ENCODE data around the gene ALOX12B. TPM values are rescaled to one million over a fixed set of nuclear protein-coding genes. Genes with fewer than 3 reads are reported as not detected.

The ALOX12B gene
- total RNA-seq, 1 donor from 2014 or later = not detected

DNA sequence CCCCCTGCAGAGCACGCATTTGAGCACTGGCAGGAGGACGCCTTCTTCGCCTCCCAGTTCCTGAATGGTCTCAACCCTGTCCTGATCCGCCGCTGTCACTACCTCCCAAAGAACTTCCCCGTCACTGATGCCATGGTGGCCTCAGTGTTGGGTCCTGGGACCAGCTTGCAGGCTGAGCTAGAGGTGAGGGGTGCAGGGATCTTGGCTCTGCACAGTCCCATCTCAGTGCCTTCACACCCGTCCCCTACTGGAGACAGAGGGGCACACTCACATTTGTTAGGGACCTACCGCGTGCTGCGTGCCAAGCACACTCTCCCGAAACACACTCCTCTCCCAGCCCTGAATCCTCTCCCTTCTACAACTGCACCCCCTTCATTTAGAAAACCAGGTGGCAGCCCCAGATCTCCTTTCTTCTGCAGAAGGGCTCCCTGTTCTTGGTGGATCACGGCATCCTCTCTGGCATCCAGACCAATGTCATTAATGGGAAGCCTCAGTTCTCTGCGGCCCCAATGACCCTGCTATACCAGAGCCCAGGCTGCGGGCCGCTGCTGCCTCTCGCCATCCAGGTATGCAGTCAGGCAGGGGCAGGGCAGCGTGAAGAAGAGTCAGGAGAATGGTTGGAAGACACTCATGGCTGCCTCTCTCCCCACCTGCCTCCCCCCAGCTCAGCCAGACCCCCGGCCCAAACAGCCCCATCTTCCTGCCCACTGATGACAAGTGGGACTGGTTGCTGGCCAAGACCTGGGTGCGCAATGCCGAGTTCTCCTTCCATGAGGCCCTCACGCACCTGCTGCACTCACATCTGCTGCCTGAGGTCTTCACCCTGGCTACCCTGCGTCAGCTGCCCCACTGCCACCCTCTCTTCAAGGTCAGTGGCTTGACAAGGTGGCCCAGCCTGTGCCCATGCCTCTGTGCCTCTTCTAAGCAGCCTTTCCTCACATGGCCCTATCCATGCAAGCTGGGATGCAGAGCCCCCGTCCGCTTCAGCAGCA lies 42.4 kb downstream of the ALOX12B start:
- DNase-seq (ENCODE audit: low spot score in 2 of 2, unreplicated experiment in 2 of 2) = no peak
- H3K36me3 Mint-ChIP-seq = no peaks in the 10 kb centered on the region
- H3K27me3 Mint-ChIP-seq (ENCODE audit: low read depth) = peaks cover 29% of the 10 kb centered on the region
- TF ChIP-seq, protein P1, sequence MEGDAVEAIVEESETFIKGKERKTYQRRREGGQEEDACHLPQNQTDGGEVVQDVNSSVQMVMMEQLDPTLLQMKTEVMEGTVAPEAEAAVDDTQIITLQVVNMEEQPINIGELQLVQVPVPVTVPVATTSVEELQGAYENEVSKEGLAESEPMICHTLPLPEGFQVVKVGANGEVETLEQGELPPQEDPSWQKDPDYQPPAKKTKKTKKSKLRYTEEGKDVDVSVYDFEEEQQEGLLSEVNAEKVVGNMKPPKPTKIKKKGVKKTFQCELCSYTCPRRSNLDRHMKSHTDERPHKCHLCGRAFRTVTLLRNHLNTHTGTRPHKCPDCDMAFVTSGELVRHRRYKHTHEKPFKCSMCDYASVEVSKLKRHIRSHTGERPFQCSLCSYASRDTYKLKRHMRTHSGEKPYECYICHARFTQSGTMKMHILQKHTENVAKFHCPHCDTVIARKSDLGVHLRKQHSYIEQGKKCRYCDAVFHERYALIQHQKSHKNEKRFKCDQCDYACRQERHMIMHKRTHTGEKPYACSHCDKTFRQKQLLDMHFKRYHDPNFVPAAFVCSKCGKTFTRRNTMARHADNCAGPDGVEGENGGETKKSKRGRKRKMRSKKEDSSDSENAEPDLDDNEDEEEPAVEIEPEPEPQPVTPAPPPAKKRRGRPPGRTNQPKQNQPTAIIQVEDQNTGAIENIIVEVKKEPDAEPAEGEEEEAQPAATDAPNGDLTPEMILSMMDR (IDR thresholded peaks at IDR 0.05; ENCODE audit: unreplicated experiment) = no peak
- H3K4me1 Mint-ChIP-seq = peaks cover 10% of the 10 kb centered on the region
- H3K4me3 Mint-ChIP-seq = no peak overlapping the region
- no peaks in the 10 kb centered on the region for H3K9me3 Mint-ChIP-seq
- H3K27ac Mint-ChIP-seq = no peak overlapping the region

DNA sequence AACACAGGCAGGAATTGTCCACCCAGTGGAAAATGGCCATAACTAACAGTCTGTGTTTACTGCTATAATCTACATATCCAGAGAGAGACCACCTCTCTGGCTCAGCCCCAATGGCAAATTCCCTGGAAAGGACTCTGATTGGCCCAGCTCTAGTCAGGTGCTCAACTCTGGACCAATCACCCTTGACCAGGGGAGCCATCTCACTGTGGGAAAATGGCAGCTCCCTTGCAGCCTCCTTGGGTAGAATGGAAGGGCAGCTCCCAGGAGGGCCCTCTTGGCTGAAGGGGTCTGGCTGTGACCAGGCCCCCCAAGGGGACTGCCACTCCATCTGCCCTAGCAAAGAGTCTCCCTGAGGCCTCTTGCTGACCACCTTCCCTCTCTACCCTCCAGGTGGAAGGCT lies 45.5 kb downstream of the ALOX12B start:
- no peak for DNase-seq (ENCODE audit: low spot score in 2 of 2, unreplicated experiment in 2 of 2)
- H3K4me3 Mint-ChIP-seq = no peak overlapping the region
- peaks cover 29% of the 10 kb centered on the region for H3K27me3 Mint-ChIP-seq (ENCODE audit: low read depth)
- peaks cover 10% of the 10 kb centered on the region for H3K4me1 Mint-ChIP-seq
- TF ChIP-seq, protein P1 (IDR thresholded peaks at IDR 0.05; ENCODE audit: unreplicated experiment) = no peak
- no peak overlapping the region for H3K27ac Mint-ChIP-seq
- peaks cover 4% of the 10 kb centered on the region for H3K9me3 Mint-ChIP-seq
- no peaks in the 10 kb centered on the region for H3K36me3 Mint-ChIP-seq

DNA sequence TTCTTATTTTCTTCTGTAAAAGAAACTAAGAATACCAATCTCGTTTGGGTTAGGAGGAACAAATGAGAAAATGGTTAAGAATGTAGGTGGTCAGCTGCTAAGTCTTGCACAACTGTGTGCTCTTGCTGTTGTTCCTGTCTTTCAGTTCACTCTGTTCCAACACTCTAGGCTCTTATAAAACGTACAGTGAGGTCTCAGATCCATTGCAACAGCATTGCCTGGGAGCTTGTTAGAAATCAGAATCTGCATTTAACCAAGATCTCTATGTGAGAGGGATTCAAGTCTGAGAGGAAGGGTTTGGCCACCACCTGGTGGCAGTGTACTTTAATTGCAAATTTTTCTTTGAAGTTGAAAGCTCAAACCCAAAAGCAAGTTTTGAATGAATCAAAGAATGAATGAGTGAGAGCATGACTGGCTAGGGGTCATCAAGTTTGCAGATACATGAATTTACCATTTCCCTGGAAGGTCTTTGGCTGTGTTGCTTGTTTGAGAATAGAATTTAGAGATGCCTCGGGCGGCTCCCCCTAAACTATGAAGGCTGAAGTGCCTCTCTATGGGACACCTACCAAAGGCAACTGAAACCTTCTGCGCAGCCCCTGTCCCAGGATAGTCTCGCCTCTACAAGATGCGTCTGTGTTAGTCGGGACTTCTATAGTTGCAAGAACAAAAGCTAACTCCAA lies 46.1 kb downstream of the ALOX12B start:
- peaks cover 23% of the 10 kb centered on the region for H3K27me3 Mint-ChIP-seq (ENCODE audit: low read depth)
- peak overlapping the region; percentile 90 for H3K27ac Mint-ChIP-seq
- H3K4me1 Mint-ChIP-seq = peaks cover 10% of the 10 kb centered on the region

DNA sequence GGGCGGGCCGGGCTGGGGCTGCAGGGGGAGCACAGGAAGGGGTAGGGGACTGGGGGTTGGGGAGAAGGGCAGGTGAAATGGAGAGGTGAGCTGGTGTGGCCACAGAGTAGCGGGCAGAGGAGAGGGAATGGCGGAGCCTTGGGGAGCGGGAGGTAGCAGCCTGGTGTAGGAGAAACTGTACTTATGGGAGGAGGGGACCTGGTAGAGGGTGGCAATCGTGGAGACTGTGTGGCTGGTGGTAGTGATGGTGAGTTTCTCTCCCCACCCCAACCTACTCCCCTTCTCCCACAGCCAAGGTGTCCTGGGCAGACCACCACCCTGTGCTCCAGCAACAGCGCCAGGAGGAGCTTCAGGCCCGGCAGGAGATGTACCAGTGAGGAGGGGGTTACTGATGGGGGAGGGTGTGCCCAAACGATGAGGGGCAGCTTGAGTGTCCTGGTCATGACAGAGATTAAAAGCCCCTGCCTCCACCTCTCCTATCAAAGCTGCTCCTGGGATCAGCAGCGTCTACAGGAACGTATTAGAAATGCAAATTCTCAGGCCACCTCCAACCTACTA lies 47.8 kb downstream of the ALOX12B start:
- no peak overlapping the region for H3K27ac Mint-ChIP-seq
- peaks cover 10% of the 10 kb centered on the region for H3K4me1 Mint-ChIP-seq
- no peak for DNase-seq (ENCODE audit: low spot score in 2 of 2, unreplicated experiment in 2 of 2)
- no peak overlapping the region for H3K4me3 Mint-ChIP-seq
- TF ChIP-seq, protein P1 (IDR thresholded peaks at IDR 0.05; ENCODE audit: unreplicated experiment) = no peak
- H3K36me3 Mint-ChIP-seq = no peaks in the 10 kb centered on the region
- peaks cover 4% of the 10 kb centered on the region for H3K9me3 Mint-ChIP-seq
- H3K27me3 Mint-ChIP-seq (ENCODE audit: low read depth) = peaks cover 19% of the 10 kb centered on the region

More for the DNA sequence above, 46.1 kb downstream of the ALOX12B start:
- H3K4me3 Mint-ChIP-seq = no peak overlapping the region
- TF ChIP-seq, protein P1 (IDR thresholded peaks at IDR 0.05; ENCODE audit: unreplicated experiment) = peak; percentile 55
- H3K9me3 Mint-ChIP-seq = peaks cover 4% of the 10 kb centered on the region
- no peaks in the 10 kb centered on the region for H3K36me3 Mint-ChIP-seq
- DNase-seq (ENCODE audit: low spot score in 2 of 2, unreplicated experiment in 2 of 2) = no peak

DNA sequence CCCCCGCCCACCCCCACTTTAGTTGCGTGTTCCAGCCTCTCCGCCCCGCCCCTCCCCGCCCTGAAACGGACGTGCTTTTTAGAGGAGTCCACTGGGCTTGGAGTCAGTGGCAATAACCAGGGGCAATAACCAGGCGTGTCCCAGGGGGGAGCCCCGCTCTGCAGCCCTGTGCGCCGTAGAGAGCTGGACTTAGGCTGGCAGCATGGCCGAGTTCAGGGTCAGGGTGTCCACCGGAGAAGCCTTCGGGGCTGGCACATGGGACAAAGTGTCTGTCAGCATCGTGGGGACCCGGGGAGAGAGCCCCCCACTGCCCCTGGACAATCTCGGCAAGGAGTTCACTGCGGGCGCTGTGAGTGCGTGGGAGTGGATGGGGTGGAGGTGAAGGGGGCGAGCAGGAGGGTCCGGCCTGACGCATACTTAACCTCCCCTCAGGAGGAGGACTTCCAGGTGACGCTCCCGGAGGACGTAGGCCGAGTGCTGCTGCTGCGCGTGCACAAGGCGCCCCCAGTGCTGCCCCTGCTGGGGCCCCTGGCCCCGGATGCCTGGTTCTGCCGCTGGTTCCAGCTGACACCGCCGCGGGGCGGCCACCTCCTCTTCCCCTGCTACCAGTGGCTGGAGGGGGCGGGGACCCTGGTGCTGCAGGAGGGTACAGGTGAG lies 48.4 kb downstream of the ALOX12B start, which contains the start of gene ALOX15B:
TSS of gene ALOX15B (plus strand) at position 106 of the 657 bp plus-strand sequence. CDS start at position 203, 97 bp downstream.
- Mint-ChIP-seq H3K36me3 (no peaks in the 10 kb centered on the region), H3K4me3 (no peak within 1 kb of the TSS), H3K27me3 (ENCODE audit: low read depth) (peaks cover 22% of the 10 kb centered on the region), H3K27ac (no peak within 1 kb of the TSS), H3K4me1 (peaks cover 10% of the 10 kb centered on the region), H3K9me3 (peaks cover 4% of the 10 kb centered on the region)
- DNase-seq (ENCODE audit: low spot score in 2 of 2, unreplicated experiment in 2 of 2) = no peak
- TF ChIP-seq, protein P1 (IDR thresholded peaks at IDR 0.05; ENCODE audit: unreplicated experiment) = no peak
